ENCODE results near the gene UBASH3A.
"Not testable (repeated sequence)": the region's sequence is repeated elsewhere in the genome, so short reads cannot be mapped to it uniquely, and the experiment has no call there.

Gene UBASH3A

GRCh38 chr21:42392731-42393442, 10.8 kb upstream of the UBASH3A start:
- DNase-seq: no peak

GRCh38 chr21:42393443-42393950, 10.2 kb upstream of the UBASH3A start:
- DNase-seq: no peak

GRCh38 chr21:42395302-42395701, 8.4 kb upstream of the UBASH3A start:
- no peak for DNase-seq

- DNase-seq: no peak
These were observed 7.6 kb upstream of the UBASH3A start, which contains the start of gene TMPRSS3 for GRCh38 chr21:42395905-42396651. Gene TMPRSS3 (minus strand): TSS chr21:42396052. CDS start chr21:42395417, 635 bp downstream.

- DNase-seq: no peak
These were observed 6.6 kb upstream of the UBASH3A start for GRCh38 chr21:42396799-42397745.

- no peak for DNase-seq
These were observed 5.8 kb upstream of the UBASH3A start for GRCh38 chr21:42397746-42398394.

- DNase-seq: no peak
These were observed 5.2 kb upstream of the UBASH3A start for GRCh38 chr21:42398436-42399028.

GRCh38 chr21:42400525-42400924, 3.2 kb upstream of the UBASH3A start:
- no peak for DNase-seq

- no peak for DNase-seq
These were observed 2.5 kb upstream of the UBASH3A start for GRCh38 chr21:42401154-42401553.

GRCh38 chr21:42401820-42402251, 1.9 kb upstream of the UBASH3A start:
- DNase-seq: no peak

- DNase-seq: no peak
These were observed 837 bp downstream of the UBASH3A start for GRCh38 chr21:42404539-42404938.

- no peak for DNase-seq
These were observed 1.6 kb downstream of the UBASH3A start for GRCh38 chr21:42405064-42406013.

- DNase-seq: no peak
These were observed 2.5 kb downstream of the UBASH3A start for GRCh38 chr21:42406201-42406621.

GRCh38 chr21:42406866-42407265, 3.2 kb downstream of the UBASH3A start:
- DNase-seq: no peak

- DNase-seq: no peak
These were observed 3.8 kb downstream of the UBASH3A start for GRCh38 chr21:42407476-42407875.

- DNase-seq: not testable (repeated sequence)
These were observed 5.0 kb downstream of the UBASH3A start for GRCh38 chr21:42408718-42409117.

- DNase-seq: no peak
These were observed 5.7 kb downstream of the UBASH3A start for GRCh38 chr21:42409366-42409765.

- no peak for DNase-seq
These were observed 7.6 kb downstream of the UBASH3A start for GRCh38 chr21:42411197-42411869.

- DNase-seq: no peak
These were observed 8.4 kb downstream of the UBASH3A start for GRCh38 chr21:42411891-42412635.

- DNase-seq: no peak
These were observed 8.9 kb downstream of the UBASH3A start for GRCh38 chr21:42412636-42412933.

Data from NCI-H2227 treated with DMSO at 0.1 percent for 48 hours (cell line).